GM23338 (cell line): Measurements from ENCODE around the gene TMEM131L.

ENCODE experiments used
- CREB1 ChIP-seq: fragments of 250-450 bp; sonication (Bioruptor Pico); IDR thresholded peaks from 2 replicates; pipeline ENCODE4 v1.5.0; 2020; ENCODE audit warnings: low read depth, mild to moderate bottlenecking, moderate library complexity
- ETS1 ChIP-seq: IDR thresholded peaks from 2 replicates; pipeline ENCODE4 v1.6.1; 2016; ENCODE audit warnings: antibody characterized with exemption
- EZH2 ChIP-seq: fragments of 200-600 bp; sonication (generic); IDR thresholded peaks from one replicate; pipeline ENCODE4 v1.8.0; 2017; ENCODE audit warnings: antibody characterized with exemption, mild to moderate bottlenecking, low read depth; ENCODE audit not compliant: unreplicated experiment
- EZH2phosphoT487 ChIP-seq: fragments of 200-600 bp; sonication (generic); IDR thresholded peaks from one replicate; pipeline ENCODE4 v1.8.1; 2018; ENCODE audit warnings: antibody characterized with exemption; ENCODE audit not compliant: unreplicated experiment
- JUNB ChIP-seq: IDR thresholded peaks from one replicate; pipeline ENCODE4 v1.6.1; 2016; ENCODE audit warnings: antibody characterized with exemption; ENCODE audit not compliant: unreplicated experiment
- POLR2AphosphoS5 ChIP-seq: IDR thresholded peaks from 2 replicates; pipeline ENCODE4 v1.6.1; 2016; ENCODE audit warnings: antibody characterized with exemption, low read depth
- STAT1 ChIP-seq: IDR thresholded peaks from one replicate; pipeline ENCODE4 v1.6.1; 2016; ENCODE audit warnings: antibody characterized with exemption; ENCODE audit not compliant: unreplicated experiment
- TF ChIP-seq, protein P1 (sequence below), 2 experiments: fragments of 200-600 bp in 1 of 2; sonication (generic) in 1 of 2; conservative IDR thresholded peaks; 2 replicates each; pipeline versions ENCODE4 v1.5.1 to v1.6.1; 2016 to 2017; ENCODE audit warnings: antibody characterized with exemption in 2 of 2, low read depth in 2 of 2, mild to moderate bottlenecking in 2 of 2, moderate library complexity in 1 of 2
- TF ChIP-seq, protein P2 (sequence below): IDR thresholded peaks from one replicate; pipeline ENCODE4 v1.6.1; 2018; ENCODE audit warnings: antibody characterized with exemption; ENCODE audit not compliant: unreplicated experiment

- TF ChIP-seq, protein P1, sequence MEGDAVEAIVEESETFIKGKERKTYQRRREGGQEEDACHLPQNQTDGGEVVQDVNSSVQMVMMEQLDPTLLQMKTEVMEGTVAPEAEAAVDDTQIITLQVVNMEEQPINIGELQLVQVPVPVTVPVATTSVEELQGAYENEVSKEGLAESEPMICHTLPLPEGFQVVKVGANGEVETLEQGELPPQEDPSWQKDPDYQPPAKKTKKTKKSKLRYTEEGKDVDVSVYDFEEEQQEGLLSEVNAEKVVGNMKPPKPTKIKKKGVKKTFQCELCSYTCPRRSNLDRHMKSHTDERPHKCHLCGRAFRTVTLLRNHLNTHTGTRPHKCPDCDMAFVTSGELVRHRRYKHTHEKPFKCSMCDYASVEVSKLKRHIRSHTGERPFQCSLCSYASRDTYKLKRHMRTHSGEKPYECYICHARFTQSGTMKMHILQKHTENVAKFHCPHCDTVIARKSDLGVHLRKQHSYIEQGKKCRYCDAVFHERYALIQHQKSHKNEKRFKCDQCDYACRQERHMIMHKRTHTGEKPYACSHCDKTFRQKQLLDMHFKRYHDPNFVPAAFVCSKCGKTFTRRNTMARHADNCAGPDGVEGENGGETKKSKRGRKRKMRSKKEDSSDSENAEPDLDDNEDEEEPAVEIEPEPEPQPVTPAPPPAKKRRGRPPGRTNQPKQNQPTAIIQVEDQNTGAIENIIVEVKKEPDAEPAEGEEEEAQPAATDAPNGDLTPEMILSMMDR (conservative IDR thresholded peaks at IDR 0.05; ENCODE audit: low read depth in 2 of 2): no peak
- TF ChIP-seq POLR2AphosphoS5: no peak
- TF ChIP-seq, protein P2, sequence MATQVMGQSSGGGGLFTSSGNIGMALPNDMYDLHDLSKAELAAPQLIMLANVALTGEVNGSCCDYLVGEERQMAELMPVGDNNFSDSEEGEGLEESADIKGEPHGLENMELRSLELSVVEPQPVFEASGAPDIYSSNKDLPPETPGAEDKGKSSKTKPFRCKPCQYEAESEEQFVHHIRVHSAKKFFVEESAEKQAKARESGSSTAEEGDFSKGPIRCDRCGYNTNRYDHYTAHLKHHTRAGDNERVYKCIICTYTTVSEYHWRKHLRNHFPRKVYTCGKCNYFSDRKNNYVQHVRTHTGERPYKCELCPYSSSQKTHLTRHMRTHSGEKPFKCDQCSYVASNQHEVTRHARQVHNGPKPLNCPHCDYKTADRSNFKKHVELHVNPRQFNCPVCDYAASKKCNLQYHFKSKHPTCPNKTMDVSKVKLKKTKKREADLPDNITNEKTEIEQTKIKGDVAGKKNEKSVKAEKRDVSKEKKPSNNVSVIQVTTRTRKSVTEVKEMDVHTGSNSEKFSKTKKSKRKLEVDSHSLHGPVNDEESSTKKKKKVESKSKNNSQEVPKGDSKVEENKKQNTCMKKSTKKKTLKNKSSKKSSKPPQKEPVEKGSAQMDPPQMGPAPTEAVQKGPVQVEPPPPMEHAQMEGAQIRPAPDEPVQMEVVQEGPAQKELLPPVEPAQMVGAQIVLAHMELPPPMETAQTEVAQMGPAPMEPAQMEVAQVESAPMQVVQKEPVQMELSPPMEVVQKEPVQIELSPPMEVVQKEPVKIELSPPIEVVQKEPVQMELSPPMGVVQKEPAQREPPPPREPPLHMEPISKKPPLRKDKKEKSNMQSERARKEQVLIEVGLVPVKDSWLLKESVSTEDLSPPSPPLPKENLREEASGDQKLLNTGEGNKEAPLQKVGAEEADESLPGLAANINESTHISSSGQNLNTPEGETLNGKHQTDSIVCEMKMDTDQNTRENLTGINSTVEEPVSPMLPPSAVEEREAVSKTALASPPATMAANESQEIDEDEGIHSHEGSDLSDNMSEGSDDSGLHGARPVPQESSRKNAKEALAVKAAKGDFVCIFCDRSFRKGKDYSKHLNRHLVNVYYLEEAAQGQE: no peak
- TF ChIP-seq EZH2: no peak
- TF ChIP-seq CREB1 (CRISPR knock-in tag): no peak
- no peak for TF ChIP-seq ETS1
- no peak for TF ChIP-seq EZH2phosphoT487
- no peak for TF ChIP-seq JUNB
- TF ChIP-seq STAT1: no peak
Observed at GRCh38 chr4:153533387-153533786, 67.2 kb downstream of the TMEM131L start.
